Fibroblast of the aortic adventitia (primary cell): Measurements from ENCODE around the gene RNF7. TPM values are rescaled to one million over a fixed set of nuclear protein-coding genes. Genes with fewer than 3 reads are reported as not detected.
"Not testable (repeated sequence)": the region's sequence is repeated elsewhere in the genome, so short reads cannot be mapped to it uniquely, and the experiment has no call there.

Source experiments
- DNase-seq: peaks from one replicate; pipeline ENCODE4 v3.0.0-alpha.2; 2010; ENCODE audit warnings: low read depth
- H3K4me3 ChIP-seq: 2 replicates; pipeline ENCODE4 v1.5.1; 2011; ENCODE audit warnings: low read depth, mild to moderate bottlenecking, control low read depth, low read length, moderate library complexity
- total RNA-seq: library from RNA; depleted of rRNA; stranded (reverse); fragments of >200 nt; gene quantifications from 2 replicates; pipeline ENCODE4 v1.2.3, GENCODE V29; 2012; ENCODE audit warnings: low replicate concordance
- TF ChIP-seq, protein P1 (sequence below): IDR thresholded peaks from 2 replicates; pipeline ENCODE4 v1.5.1; 2011; ENCODE audit warnings: mild to moderate bottlenecking, low read length, control low read depth, inconsistent platforms; ENCODE audit not compliant: insufficient read depth

The RNF7 gene
- total RNA-seq, 1 donor, result 64.7 TPM

DNA sequence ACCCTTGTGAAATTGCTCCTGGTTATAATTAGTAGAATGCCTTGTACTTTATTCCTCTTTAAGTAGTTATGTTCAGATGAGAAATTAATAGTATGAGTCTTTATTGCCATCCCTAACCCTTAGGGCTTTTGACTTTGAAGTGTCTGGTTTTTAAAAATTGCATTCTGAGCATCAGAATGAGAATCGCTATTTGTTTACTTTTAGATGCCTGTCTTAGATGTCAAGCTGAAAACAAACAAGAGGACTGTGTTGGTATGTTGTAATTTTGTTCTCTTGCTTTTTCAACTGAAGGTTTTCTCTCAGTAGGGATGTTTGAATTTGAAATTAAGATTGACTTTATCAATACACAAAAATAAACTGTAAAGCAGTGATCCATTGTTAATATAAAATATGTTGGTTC is 5.2 kb downstream of the RNF7 start:
- TF ChIP-seq, protein P1, sequence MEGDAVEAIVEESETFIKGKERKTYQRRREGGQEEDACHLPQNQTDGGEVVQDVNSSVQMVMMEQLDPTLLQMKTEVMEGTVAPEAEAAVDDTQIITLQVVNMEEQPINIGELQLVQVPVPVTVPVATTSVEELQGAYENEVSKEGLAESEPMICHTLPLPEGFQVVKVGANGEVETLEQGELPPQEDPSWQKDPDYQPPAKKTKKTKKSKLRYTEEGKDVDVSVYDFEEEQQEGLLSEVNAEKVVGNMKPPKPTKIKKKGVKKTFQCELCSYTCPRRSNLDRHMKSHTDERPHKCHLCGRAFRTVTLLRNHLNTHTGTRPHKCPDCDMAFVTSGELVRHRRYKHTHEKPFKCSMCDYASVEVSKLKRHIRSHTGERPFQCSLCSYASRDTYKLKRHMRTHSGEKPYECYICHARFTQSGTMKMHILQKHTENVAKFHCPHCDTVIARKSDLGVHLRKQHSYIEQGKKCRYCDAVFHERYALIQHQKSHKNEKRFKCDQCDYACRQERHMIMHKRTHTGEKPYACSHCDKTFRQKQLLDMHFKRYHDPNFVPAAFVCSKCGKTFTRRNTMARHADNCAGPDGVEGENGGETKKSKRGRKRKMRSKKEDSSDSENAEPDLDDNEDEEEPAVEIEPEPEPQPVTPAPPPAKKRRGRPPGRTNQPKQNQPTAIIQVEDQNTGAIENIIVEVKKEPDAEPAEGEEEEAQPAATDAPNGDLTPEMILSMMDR, result no peak
- H3K4me3 ChIP-seq, result no peak overlapping the region
- DNase-seq, result no peak

DNA sequence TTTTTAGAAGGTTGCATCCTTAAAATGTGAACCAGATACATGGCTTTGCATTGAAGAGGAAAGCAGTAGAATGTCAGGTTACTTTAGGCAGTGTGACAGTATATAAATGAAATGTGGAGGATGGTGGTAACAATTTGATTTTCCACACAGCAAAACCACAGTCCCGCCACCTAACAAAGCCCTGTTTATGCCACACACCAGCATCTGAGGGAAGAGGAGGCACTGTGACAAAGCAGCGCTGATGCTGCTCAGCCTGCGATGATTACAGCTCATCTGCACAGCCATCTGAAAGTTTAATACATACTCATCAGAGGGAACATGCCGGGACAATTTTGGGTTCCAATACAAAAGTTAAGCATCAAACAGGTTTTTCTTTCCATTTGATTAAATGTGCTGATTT is 8.9 kb downstream of the RNF7 start:
- TF ChIP-seq, protein P1, result no peak
- H3K4me3 ChIP-seq, result no peak overlapping the region
- no peak for DNase-seq

DNA sequence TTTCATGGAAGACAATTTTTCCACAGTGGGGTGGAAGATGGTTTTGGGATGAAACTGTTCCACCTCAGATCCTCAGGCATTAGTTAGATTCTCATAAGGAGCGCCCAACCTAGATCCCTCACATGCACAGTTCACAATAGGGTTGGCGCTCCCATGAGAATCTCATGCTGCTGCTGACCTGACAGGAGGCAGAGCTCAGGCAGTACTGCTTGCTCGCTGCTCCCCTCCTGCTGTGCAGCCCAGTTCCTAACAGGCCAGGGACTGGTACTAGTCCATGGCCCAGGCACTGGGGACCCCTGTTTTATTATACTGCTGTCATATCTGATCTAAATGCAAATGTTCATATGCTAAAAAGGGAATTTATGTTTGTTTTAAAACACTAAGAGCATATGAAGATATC is 15.3 kb downstream of the RNF7 start:
- no peak for DNase-seq
- TF ChIP-seq, protein P1, result no peak
- H3K4me3 ChIP-seq, result no peak overlapping the region

DNA sequence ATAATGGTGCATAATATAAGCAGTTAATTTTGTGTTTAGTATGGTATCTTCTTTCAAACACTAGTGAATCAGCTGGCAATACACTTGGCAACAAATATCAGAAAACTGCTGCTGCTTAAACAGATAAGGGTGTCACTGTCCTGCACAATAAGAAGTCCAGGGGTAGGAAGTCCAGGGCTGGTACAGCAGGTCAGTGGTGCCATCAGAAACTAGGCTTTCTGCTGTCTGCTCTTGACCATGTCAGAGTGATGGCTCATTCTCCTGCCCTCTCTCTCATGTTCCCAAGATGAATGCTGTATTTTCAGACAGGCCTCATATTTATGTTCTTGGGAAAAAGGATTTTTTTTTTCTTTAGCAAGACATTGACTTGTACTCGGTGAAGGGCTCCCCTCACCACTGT is 15.9 kb downstream of the RNF7 start:
- TF ChIP-seq, protein P1, result no peak
- H3K4me3 ChIP-seq, result no peak overlapping the region

DNA sequence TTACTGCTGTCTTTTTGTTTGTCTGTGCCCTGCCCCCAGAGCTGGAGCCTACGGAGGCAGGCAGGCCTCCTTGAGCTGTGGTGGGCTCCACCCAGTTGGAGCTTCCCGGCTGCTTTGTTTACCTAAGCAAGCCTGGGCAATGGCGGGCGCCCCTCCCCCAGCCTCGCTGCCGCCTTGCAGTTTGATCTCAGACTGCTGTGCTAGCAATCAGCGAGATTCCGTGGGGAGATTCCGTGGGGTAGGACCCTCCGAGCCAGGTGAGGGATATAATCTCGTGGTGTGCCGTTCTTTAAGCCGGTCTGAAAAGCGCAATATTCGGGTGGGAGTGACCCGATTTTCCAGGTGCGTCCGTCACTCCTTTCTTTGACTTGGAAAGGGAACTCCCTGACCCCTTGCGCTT is 24.5 kb downstream of the RNF7 start:
- DNase-seq, H3K4me3 ChIP-seq: not testable (repeated sequence)

More for the DNA sequence above, 15.9 kb downstream of the RNF7 start:
- no peak for DNase-seq

DNA sequence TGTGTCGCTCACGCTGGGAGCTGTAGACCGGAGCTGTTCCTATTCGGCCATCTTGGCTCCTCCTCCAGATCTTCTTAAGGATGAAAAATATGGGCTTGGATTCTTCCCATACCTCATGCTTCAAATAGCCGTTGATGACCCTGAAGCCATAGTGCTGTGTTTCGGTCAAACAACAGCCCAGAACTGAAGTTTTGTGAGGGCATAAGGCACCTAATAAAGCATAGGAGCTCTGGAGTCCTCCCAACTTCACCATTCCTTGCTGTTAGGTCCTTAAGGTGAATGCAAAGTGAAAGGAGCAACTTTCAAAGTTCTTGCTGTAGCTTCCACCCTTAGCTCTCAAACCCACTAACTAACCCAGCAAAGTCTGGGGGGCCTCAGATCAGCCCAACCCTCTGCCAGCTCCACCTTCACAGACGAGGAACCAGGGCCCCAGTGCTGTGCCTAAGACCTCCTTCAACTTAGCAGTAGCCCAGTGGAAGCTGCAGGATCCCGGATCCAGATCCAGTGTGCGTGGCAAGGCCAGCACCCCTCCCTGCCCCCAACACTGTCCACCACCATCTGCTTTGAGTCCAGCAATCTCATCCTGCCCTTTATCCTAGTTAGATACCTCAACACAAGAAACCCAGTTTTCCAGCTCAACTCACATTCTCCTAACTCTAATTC is 25.1 kb downstream of the RNF7 start, which contains the start of gene GRK7:
Gene GRK7 (plus strand): TSS at position 321 of the 663 bp plus-strand sequence. CDS start 14,877 bp downstream, outside the sequence.
- TF ChIP-seq, protein P1, result no peak
- no peak within 1 kb of the TSS for H3K4me3 ChIP-seq
- no peak for DNase-seq

DNA sequence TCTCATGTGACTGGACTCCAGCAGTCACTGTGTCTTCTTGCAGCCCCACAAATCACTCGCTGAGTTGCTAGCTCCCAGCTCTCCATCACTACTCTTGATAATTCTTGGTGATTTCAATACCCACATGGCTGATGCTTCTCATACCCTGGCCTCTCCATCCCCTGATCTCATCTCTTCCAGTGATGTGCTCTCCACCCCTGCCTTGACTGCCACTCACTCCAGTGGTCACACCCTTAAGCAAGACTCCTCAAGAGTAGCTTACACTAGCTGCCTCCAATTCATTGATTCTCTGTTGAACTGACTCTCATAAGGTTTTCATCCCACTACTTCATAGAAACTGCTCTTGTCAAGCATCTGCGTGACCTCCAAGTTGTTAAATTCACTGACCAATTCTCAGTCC is 25.9 kb downstream of the RNF7 start:
- H3K4me3 ChIP-seq, result no peak overlapping the region
- TF ChIP-seq, protein P1, result no peak
- DNase-seq, result no peak
